Mucosa of descending colon (tissue), 3 donors: ENCODE results near the gene HDHD5. TPM values are rescaled to one million over a fixed set of nuclear protein-coding genes. Genes with fewer than 3 reads are reported as not detected.

ENCODE experiments used
- ATAC-seq: fragments of 200-7000 bp; cut with Tn5 transposase; one replicate; pipeline ENCODE4 v1.9.1; 2020; ENCODE audit warnings: mild to moderate bottlenecking, moderate library complexity
- DNase-seq, 3 donors: peaks; one replicate each; pipeline ENCODE4 v3.0.0-alpha.2; 2020
- H3K36me3 ChIP-seq: fragments of 200-600 bp; one replicate; pipeline ENCODE4 v1.8.0; 2021; ENCODE audit warnings: low read depth, mild to moderate bottlenecking
- H3K4me1 ChIP-seq: fragments of 200-600 bp; one replicate; pipeline ENCODE4 v1.8.0; 2021; ENCODE audit warnings: low read depth, mild to moderate bottlenecking
- H3K4me3 ChIP-seq: fragments of 200-600 bp; one replicate; pipeline ENCODE4 v1.8.0; 2021; ENCODE audit warnings: mild to moderate bottlenecking
- H3K9me3 ChIP-seq: fragments of 200-600 bp; one replicate; pipeline ENCODE4 v1.8.0; 2021; ENCODE audit warnings: mild to moderate bottlenecking
- CTCF ChIP-seq: fragments of 200-600 bp; IDR thresholded peaks from one replicate; pipeline ENCODE4 v1.8.0; 2022; ENCODE audit warnings: antibody characterized with exemption, mild to moderate bottlenecking
- intact Hi-C, 2 donors: fragments of 100-400 bp; cut with DNase I in 1 of 2; cut with micrococcal nuclease in 1 of 2; formaldehyde crosslinking; loops; one replicate each; pipeline versions ENCODE4 v1.11.0 to v1.11.1; 2022; cut with DNase I, micrococcal nuclease
- total RNA-seq, 3 donors: library from RNA; stranded (reverse); fragmentation: NEBNext Ultra II Directional in 2 of 3; extraction: Animal tissue kit (Norgen Biotek cat#: 25700) in 2 of 3; gene quantifications; one replicate each; pipeline versions ENCODE4 v1.2.1 to v1.2.4, GENCODE V29; 2021 to 2023
- donor health status: DM: no; HTN: no; CAD: no; lungs with moderate emphysema.
- donor health status: DM: no; HTN: no; CAD: no.
- donor health status: DM: no; HTN: yes; CAD: no.

Gene HDHD5
- total RNA-seq, 3 donors from 2014 or later: 31.0 to 36.1 (median 32.6) TPM

- intact Hi-C loops: no loop called here
- Histone ChIP-seq H3K4me1 (no peaks in the 10 kb centered on the region), H3K9me3 (no peaks in the 10 kb centered on the region), H3K36me3 (no peaks in the 10 kb centered on the region), H3K4me3 (no peak overlapping the region)
- DNase-seq (no peak), ATAC-seq (no peak)
- TF ChIP-seq CTCF: no peak
These were observed 21.9 kb downstream of the HDHD5 start for GRCh38 chr22:17137170-17137569.

- no peak for ATAC-seq
These were observed 23.8 kb downstream of the HDHD5 start for GRCh38 chr22:17135153-17135760.

GRCh38 chr22:17133137-17133536, 25.9 kb downstream of the HDHD5 start:
- no peak for DNase-seq
- TF ChIP-seq CTCF: no peak

More at GRCh38 chr22:17135153-17135760, 23.8 kb downstream of the HDHD5 start:
- no peak overlapping the region for H3K4me3 ChIP-seq
- H3K9me3 ChIP-seq: no peaks in the 10 kb centered on the region
- no peaks in the 10 kb centered on the region for H3K4me1 ChIP-seq
- no peak for DNase-seq
- intact Hi-C loops: no loop called here
- no peaks in the 10 kb centered on the region for H3K36me3 ChIP-seq
- no peak for TF ChIP-seq CTCF

GRCh38 chr22:17132112-17132511, 27.0 kb downstream of the HDHD5 start:
- intact Hi-C loops: no loop called here
- Histone ChIP-seq H3K4me3 (no peak overlapping the region), H3K4me1 (no peaks in the 10 kb centered on the region), H3K36me3 (no peaks in the 10 kb centered on the region), H3K9me3 (no peaks in the 10 kb centered on the region)
- TF ChIP-seq CTCF: no peak
- no peak for DNase-seq
- ATAC-seq: no peak

More at GRCh38 chr22:17133137-17133536, 25.9 kb downstream of the HDHD5 start:
- Histone ChIP-seq H3K36me3 (no peaks in the 10 kb centered on the region), H3K4me3 (no peak overlapping the region), H3K4me1 (no peaks in the 10 kb centered on the region), H3K9me3 (no peaks in the 10 kb centered on the region)
- ATAC-seq: no peak
- intact Hi-C loops: no loop called here

GRCh38 chr22:17131686-17132085, 27.4 kb downstream of the HDHD5 start:
- Histone ChIP-seq H3K4me1 (no peaks in the 10 kb centered on the region), H3K9me3 (no peaks in the 10 kb centered on the region), H3K4me3 (no peak overlapping the region), H3K36me3 (no peaks in the 10 kb centered on the region)
- DNase-seq (no peak), ATAC-seq (no peak)
- intact Hi-C loops: no loop called here
- no peak for TF ChIP-seq CTCF

- no peaks in the 10 kb centered on the region for H3K36me3 ChIP-seq
These were observed 28.9 kb downstream of the HDHD5 start for GRCh38 chr22:17130199-17130598.

More at GRCh38 chr22:17130199-17130598, 28.9 kb downstream of the HDHD5 start:
- intact Hi-C loops: no loop called here
- ATAC-seq (no peak), DNase-seq (no peak)
- TF ChIP-seq CTCF: no peak
- H3K4me3 ChIP-seq: no peak overlapping the region
- H3K9me3 ChIP-seq: no peaks in the 10 kb centered on the region
- no peaks in the 10 kb centered on the region for H3K4me1 ChIP-seq
